GM13976 (cell line): ENCODE results near the gene SKIC8.

Source experiments
- DNase-seq: peaks from one replicate; pipeline ENCODE4 v3.0.0; 2012; ENCODE audit warnings: low spot score
- CTCF ChIP-seq: IDR thresholded peaks from 2 replicates; pipeline ENCODE4 v1.5.1; 2012; ENCODE audit warnings: borderline replicate concordance, mild to moderate bottlenecking; ENCODE audit not compliant: insufficient read depth; ENCODE audit errors: extremely low read depth, missing control alignments, control extremely low read depth
- in situ Hi-C: fragments of 300-500 bp; cut with MboI; formaldehyde crosslinking; loops from one replicate; pipeline ENCODE4 v1.12.0; 2022; ENCODE audit warnings: low sequenced_read_pairs, mixed read lengths, inconsistent platforms; ENCODE audit not compliant: unreplicated experiment

The SKIC8 gene

GRCh38 chr15:78261062-78261461 lies 38.3 kb downstream of the SKIC8 start:
- TF ChIP-seq CTCF, result no peak
- in situ Hi-C loops, result no loop called here
- no peak for DNase-seq

- in situ Hi-C loops, result no loop called here
Observed at GRCh38 chr15:78260489-78260888, 38.9 kb downstream of the SKIC8 start.

GRCh38 chr15:78259232-78259631 lies 40.2 kb downstream of the SKIC8 start:
- no peak for DNase-seq
- no peak for TF ChIP-seq CTCF
- in situ Hi-C loops, result no loop called here

More at GRCh38 chr15:78260489-78260888, 38.9 kb downstream of the SKIC8 start:
- DNase-seq, result no peak
- no peak for TF ChIP-seq CTCF

- TF ChIP-seq CTCF, result no peak
Observed at GRCh38 chr15:78257681-78258080, 41.7 kb downstream of the SKIC8 start.

GRCh38 chr15:78256044-78256437 lies 43.4 kb downstream of the SKIC8 start:
- in situ Hi-C loops, result no loop called here
- no peak for TF ChIP-seq CTCF
- DNase-seq, result no peak

More at GRCh38 chr15:78257681-78258080, 41.7 kb downstream of the SKIC8 start:
- in situ Hi-C loops, result no loop called here
- no peak for DNase-seq

GRCh38 chr15:78255421-78256043 lies 43.9 kb downstream of the SKIC8 start:
- TF ChIP-seq CTCF, result no peak
- no peak for DNase-seq
- in situ Hi-C loops, result no loop called here
